Activated T-cell treated with anti-CD3 and anti-CD28 coated beads, Interleukin-2, amount 50 U/mL, for 24 hours (primary cell): Measurements from ENCODE around the gene HPS1.

Experiments used
- DNase-seq: peaks from one replicate; pipeline ENCODE4 v3.0.0-alpha.2; 2020
- H3K27ac Mint-ChIP-seq: 2 replicates; pipeline ENCODE4 v1.8.0; 2020; ENCODE audit warnings: mild to moderate bottlenecking, mixed read lengths
- H3K27me3 Mint-ChIP-seq: 2 replicates; pipeline ENCODE4 v1.8.0; 2020; ENCODE audit warnings: mixed read lengths
- H3K36me3 Mint-ChIP-seq: 2 replicates; pipeline ENCODE4 v1.8.0; 2020; ENCODE audit warnings: low read depth, mixed read lengths
- H3K4me1 Mint-ChIP-seq: 2 replicates; pipeline ENCODE4 v1.8.0; 2020; ENCODE audit warnings: low read depth, mixed read lengths
- H3K4me3 Mint-ChIP-seq: 2 replicates; pipeline ENCODE4 v1.8.0; 2020; ENCODE audit warnings: mild to moderate bottlenecking, moderate library complexity, mixed read lengths
- H3K9me3 Mint-ChIP-seq: 2 replicates; pipeline ENCODE4 v1.8.0; 2020; ENCODE audit warnings: mixed read lengths

HPS1 gene

DNA sequence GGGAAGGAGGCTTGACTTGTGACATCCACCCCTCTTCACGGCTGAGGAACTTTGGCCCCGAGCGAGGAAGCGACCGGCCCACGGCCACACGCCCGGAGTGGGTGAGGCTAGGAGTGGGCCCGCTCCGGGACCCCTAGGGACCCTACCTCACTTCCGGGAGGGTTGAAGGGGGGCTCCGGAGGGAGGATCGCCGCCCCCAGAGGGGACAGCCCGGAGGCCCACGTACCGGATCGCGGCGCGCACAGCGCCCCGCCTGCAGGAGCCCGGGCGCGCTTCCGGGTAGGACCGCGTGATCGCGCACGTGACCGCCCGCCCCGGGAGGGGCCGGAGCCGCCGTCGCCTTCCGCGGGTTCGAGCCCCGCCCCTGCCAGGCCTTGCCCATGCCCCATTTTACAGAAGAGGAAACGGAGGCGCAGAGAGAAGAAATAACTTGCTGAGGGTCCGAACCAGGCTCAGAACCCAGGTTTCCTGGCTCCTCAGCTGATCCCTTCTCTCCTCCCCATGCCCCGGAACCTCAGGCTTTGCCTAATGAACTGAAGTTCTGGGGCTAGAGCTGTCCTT, at the start of gene HPS1:
Gene HPS1 (minus strand): TSS at position 275 of the 561 bp plus-strand sequence. CDS start 3,695 bp downstream, outside the sequence.
- Mint-ChIP-seq H3K4me3 (peak within 1 kb of the TSS; percentile 94), H3K27me3 (peaks cover 3% of the 10 kb centered on the region), H3K36me3 (peaks cover 45% of the 10 kb centered on the region), H3K4me1 (peaks cover 45% of the 10 kb centered on the region), H3K9me3 (no peaks in the 10 kb centered on the region), H3K27ac (peak within 1 kb of the TSS; percentile 94)
- DNase-seq, result peak; percentile 91

DNA sequence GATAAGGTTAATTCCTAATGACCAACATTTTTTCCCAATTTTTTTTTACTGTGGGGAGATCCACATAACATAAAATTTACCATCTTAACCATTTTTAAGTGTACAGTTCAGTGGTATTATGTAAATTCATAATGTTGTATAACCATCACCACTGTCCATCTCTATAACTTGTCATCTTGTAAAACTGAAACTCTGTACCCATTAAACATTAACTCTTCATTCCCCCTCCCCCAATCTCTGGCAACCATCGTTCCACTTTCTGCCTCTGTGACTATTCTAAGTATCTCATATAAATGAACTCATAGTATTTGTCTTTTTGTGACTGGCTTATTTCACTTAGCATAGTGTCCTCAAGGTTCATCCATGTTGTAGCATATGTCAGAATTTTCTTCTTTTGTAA, 46.0 kb upstream of the HPS1 start:
- Mint-ChIP-seq H3K4me1 (no peaks in the 10 kb centered on the region), H3K36me3 (no peaks in the 10 kb centered on the region), H3K27ac (no peak overlapping the region), H3K9me3 (peaks cover 19% of the 10 kb centered on the region), H3K4me3 (no peak overlapping the region), H3K27me3 (peaks cover 14% of the 10 kb centered on the region)
- no peak for DNase-seq

DNA sequence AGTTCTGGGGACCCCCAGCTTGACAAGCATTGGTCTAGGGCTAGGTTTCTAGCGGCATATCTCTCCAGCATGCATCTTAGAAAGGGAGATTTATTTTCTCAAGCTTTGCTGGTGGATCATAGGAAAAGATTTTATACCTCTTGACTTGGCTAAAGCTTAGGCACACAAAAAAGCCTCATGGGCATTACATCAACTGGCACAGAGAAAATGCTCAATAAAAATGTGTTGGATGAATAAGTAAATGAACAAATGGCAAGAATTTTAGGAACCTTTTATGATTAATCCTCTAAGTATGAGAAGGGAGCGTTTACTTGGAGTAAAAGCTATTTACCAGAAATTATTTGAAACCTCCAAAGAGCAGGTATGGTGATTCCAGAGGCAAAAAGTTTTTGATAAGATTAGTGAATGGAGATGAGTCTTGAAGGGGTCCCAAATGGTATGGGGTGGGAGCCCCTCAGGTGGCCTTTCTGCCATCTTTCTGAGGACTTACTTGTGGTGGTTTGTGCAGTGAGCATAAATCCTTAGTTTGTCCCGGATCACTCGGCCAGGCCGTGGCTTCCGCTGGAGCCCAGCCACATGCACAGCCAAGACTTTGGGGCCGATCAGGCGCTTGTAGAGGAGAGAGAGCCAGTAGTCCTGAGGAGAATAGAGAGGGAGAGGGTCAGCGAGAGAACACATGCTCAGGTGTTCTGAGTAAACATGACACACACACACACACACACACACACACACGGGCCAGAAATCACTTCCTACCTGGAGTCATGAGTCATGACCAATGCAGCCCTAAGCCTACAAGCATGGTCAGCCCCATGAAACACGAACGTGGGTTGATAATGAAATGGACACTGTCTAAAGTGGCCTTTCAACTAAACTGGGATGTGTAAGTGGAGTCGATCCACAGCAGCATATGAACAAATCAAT, 43.1 kb upstream of the HPS1 start:
- Mint-ChIP-seq H3K36me3 (no peaks in the 10 kb centered on the region), H3K9me3 (peaks cover 5% of the 10 kb centered on the region), H3K4me1 (no peaks in the 10 kb centered on the region), H3K4me3 (no peak overlapping the region), H3K27me3 (peaks cover 12% of the 10 kb centered on the region), H3K27ac (no peak overlapping the region)
- DNase-seq, result no peak

DNA sequence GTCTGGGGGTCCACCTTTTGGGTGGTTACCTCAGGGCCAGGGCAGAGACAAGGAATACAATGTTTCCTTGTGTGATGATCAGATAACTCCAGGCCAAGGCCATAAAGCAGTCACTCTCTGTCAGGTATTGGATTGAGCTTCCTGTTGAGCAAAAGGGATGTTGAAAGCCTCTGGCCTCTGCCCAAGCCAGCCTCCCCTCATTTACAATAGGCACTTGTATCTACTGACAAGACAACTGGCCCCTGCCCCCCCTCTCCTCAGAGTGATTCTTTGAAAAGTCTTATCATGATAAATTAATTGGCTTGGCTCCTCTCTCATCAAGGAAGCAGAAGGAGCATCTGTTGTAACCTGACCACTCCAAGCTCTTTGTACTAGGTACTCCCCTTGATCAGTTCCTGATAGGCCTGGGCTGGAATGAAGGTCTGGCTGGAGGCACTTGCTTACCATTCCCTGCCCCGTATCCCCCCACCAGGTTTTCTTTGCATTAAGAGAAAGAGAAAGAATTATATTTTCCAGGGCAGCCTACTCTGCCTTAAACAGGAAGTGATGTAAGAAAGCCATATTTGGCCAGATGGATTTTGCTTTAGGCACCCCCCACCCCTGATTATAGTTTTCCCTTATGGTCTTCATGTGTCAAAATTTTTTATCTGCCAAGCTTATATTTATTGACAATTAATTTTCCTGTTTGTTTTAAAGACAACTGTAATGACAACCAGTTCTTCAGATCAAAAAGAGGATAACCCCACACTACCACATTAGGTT, 42.1 kb upstream of the HPS1 start:
- DNase-seq, result no peak
- no peaks in the 10 kb centered on the region for H3K4me1 Mint-ChIP-seq
- no peaks in the 10 kb centered on the region for H3K36me3 Mint-ChIP-seq
- H3K4me3 Mint-ChIP-seq, result no peak overlapping the region
- no peaks in the 10 kb centered on the region for H3K9me3 Mint-ChIP-seq
- H3K27me3 Mint-ChIP-seq, result peaks cover 12% of the 10 kb centered on the region
- H3K27ac Mint-ChIP-seq, result no peak overlapping the region

DNA sequence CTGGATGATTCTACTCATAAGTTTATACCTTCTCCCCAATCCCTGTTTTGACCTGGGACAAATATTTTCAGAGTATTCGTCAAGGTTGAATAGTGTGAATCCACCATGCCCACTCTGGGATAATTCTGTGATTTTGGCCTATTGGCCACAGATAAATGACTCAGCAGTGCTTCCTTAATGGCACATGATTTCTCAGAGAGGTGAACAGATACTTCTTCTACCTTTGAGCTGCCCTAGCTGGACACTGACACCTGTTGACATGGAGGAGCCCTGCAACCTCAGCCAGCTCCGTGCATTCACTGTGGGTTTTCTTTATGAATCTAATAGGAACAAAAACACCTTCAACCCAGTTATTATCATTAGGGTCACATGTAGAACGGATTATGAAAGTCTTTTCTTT, 40.9 kb upstream of the HPS1 start:
- Mint-ChIP-seq H3K27me3 (peaks cover 8% of the 10 kb centered on the region), H3K36me3 (no peaks in the 10 kb centered on the region), H3K4me3 (no peak overlapping the region), H3K9me3 (peaks cover 3% of the 10 kb centered on the region), H3K27ac (no peak overlapping the region), H3K4me1 (no peaks in the 10 kb centered on the region)
- no peak for DNase-seq

DNA sequence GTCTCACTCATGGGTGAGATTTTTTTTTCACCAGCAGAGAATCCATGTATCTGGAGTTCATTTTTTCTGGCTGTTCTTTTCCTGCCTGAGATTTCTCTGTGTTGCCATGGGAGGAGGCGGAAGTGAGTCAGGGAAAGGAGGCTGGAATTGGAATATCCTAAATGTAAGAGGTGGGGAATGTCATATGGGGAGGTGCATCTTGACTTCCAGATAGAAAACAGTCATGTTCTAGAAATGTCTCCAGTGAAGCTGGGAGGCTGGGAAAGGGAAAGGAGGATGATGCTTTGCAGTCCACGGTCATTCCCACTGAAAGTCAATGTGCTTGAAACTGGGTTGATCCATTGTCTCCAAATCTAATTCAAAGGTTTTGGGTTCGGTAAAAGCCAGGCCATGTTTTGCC, 39.7 kb upstream of the HPS1 start:
- Mint-ChIP-seq H3K4me1 (peaks cover 4% of the 10 kb centered on the region), H3K27ac (no peak overlapping the region), H3K4me3 (no peak overlapping the region), H3K27me3 (peaks cover 6% of the 10 kb centered on the region), H3K36me3 (no peaks in the 10 kb centered on the region), H3K9me3 (peaks cover 3% of the 10 kb centered on the region)
- DNase-seq, result no peak

DNA sequence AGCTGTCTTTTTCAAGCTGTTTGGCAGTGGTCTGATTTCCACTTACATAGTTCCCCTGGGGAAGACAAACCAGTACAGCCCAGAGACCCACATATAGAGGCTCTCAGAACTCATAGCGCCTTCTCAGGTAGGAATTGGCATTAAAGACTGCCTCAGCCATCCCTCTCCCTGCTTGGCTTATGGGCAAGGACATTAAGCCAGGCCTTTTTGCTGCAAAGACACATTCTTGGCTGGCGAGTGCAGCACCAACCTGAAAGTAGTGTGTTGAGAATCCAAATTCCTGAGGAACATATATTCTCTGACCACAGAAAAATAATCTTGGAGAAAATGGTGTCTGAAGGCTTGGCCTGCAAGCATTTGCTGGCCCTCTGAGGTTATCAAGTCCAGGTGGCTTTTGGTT, 39.2 kb upstream of the HPS1 start:
- no peak overlapping the region for H3K27ac Mint-ChIP-seq
- DNase-seq, result no peak
- H3K4me1 Mint-ChIP-seq, result peaks cover 4% of the 10 kb centered on the region
- no peaks in the 10 kb centered on the region for H3K36me3 Mint-ChIP-seq
- H3K4me3 Mint-ChIP-seq, result no peak overlapping the region
- H3K27me3 Mint-ChIP-seq, result peaks cover 6% of the 10 kb centered on the region
- peaks cover 3% of the 10 kb centered on the region for H3K9me3 Mint-ChIP-seq

DNA sequence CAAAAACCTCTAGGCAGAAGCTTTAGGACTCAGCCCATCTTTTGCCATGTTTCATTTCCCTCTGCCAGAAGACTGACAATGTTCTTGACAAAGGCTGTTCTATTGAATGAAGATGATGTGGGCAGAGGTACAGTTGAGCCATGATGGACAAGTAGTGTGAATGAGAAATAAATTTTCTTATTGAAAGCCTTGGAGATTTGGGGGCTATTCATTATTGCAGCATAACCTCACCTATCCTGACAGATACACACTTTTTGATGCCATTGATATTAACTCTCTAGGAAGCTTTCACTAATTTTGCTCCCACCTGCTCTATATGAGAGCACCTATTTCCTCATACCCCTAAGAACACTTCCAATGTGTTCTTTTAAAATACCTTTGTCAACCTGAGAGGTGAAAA, 36.9 kb upstream of the HPS1 start:
- H3K9me3 Mint-ChIP-seq, result peaks cover 3% of the 10 kb centered on the region
- peaks cover 4% of the 10 kb centered on the region for H3K4me1 Mint-ChIP-seq
- no peak overlapping the region for H3K27ac Mint-ChIP-seq
- H3K4me3 Mint-ChIP-seq, result no peak overlapping the region
- no peaks in the 10 kb centered on the region for H3K27me3 Mint-ChIP-seq
- no peaks in the 10 kb centered on the region for H3K36me3 Mint-ChIP-seq
- no peak for DNase-seq

DNA sequence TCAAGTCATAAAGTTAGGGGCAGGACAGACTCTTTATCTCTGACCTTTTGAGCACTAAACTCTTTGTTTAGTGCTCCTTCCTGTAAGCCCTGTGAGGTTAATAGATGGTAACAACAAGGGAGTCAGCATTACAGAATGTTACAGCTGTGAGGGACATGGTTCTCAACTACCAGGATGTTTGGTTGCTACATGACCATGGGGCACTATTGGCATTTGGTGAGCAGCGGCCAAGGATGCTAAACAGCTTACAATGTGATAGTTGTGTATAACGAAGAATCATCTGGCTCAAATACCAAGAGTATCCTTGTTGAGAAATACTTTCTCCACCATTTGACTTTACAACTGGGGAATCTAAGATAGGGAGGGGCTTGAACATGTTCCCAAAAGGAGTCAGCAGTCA, 35.4 kb upstream of the HPS1 start:
- H3K4me3 Mint-ChIP-seq, result no peak overlapping the region
- no peak for DNase-seq
- peaks cover 4% of the 10 kb centered on the region for H3K4me1 Mint-ChIP-seq
- H3K27me3 Mint-ChIP-seq, result no peaks in the 10 kb centered on the region
- no peak overlapping the region for H3K27ac Mint-ChIP-seq
- H3K36me3 Mint-ChIP-seq, result no peaks in the 10 kb centered on the region
- peaks cover 3% of the 10 kb centered on the region for H3K9me3 Mint-ChIP-seq

DNA sequence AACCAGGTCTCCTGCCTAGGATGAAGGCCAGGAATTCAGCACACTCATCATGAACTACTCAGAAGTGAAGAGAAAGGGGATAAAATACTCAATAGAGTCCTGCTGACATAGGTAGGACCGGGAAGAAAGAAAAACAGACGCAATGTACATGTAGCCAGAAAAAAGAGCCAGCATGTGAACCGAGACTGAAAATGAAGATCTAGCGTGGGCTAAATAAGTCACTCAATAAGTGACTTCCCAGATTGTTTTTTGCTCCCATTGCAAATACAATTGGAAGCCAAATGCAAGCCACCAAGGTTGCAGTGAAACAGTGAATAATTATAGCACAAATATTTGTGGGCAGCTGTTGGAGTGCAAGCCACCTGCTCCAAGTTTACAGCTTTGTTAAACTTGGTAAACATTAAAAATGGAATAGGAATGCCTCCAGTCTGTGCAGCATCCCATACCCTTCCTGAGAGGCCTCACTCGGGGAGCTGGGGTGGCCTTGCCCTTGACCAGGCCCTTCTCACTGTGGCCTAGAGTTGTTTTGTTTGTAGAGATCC, 34.7 kb upstream of the HPS1 start:
- peaks cover 3% of the 10 kb centered on the region for H3K9me3 Mint-ChIP-seq

DNA sequence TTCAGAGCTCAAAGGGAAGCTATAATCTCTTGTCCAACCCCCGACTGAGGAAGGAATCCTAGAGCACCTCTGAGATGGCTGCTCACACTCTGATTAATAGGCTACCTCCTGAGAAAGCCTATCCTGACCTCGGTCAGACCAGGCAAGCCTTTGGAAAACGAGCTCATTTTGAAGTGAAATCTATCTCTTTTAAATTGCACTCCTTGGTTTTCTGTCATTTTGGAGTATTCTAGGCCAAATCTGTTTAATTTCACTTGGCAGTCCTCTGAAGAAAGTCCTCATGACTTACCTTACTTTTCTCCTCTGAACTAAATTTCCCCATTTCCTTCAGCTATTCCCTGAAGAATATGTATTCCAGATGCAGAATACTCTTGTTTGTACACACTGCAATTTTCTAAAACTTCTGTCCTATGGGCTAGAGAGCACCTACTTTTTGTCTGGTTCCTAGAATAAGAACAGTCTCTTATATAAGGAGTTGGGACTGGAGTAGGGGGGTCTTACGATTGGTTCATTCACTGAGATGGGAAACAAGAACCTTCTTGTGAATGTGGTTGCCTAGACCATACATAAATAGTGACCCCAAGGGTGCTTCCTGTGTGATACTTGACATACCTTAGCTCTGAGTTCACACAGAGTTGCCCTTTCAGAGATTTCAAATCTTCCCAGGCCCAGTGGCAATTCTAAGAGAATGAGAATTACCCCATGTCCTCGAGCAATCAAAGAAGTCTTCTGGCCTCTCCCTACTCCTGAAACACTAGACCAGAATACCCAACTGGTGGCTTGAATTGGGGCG, 31.9 kb upstream of the HPS1 start:
- DNase-seq, result no peak
- Mint-ChIP-seq H3K9me3 (peaks cover 2% of the 10 kb centered on the region), H3K27ac (no peak overlapping the region), H3K36me3 (no peaks in the 10 kb centered on the region), H3K4me3 (no peak overlapping the region), H3K4me1 (peaks cover 11% of the 10 kb centered on the region), H3K27me3 (no peaks in the 10 kb centered on the region)

More for the DNA sequence above, 34.7 kb upstream of the HPS1 start:
- H3K4me3 Mint-ChIP-seq, result no peak overlapping the region
- DNase-seq, result no peak
- H3K4me1 Mint-ChIP-seq, result peaks cover 4% of the 10 kb centered on the region
- no peaks in the 10 kb centered on the region for H3K27me3 Mint-ChIP-seq
- H3K27ac Mint-ChIP-seq, result no peak overlapping the region
- no peaks in the 10 kb centered on the region for H3K36me3 Mint-ChIP-seq

DNA sequence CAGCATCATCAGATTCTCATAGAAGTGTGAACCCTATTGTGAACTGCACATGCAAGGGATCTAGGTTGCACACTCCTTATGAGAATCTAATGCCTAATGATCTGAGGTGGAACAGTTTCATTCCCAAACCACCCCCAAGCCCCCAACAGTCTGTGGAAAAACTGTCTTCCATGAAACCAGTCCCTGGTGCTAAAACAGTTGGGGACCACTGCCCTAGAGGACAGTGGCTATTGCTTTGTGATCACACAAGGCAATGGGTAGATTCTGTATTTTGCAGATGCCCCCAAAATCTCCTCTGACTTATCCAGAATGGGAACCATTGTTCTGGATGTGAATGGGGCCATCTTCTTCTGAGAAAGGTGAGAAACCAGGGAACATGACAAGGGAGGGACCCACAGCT, 31.1 kb upstream of the HPS1 start:
- H3K4me1 Mint-ChIP-seq, result peaks cover 11% of the 10 kb centered on the region
- no peaks in the 10 kb centered on the region for H3K27me3 Mint-ChIP-seq
- no peak overlapping the region for H3K27ac Mint-ChIP-seq
- no peaks in the 10 kb centered on the region for H3K36me3 Mint-ChIP-seq
- H3K4me3 Mint-ChIP-seq, result no peak overlapping the region
- H3K9me3 Mint-ChIP-seq, result no peaks in the 10 kb centered on the region
- DNase-seq, result no peak

DNA sequence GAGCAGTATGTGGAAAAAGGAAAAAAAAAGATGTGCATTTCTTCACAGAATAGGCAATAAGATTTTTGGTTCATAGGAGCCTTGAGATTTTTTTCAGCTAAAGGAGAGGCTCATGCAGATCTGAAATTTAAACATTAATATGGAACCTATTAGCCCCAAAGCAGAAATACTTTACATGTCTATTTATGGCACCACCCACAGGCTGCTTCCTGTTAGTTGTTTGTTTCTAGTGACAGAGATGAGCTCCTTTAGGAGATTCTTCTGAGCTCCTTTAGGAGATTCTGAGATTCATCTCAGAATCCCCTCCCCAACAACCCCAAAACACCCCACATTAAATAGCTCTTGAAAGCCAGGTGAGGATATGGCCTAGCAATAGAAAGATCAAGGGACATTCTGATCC, 27.9 kb upstream of the HPS1 start:
- no peak for DNase-seq
- Mint-ChIP-seq H3K4me1 (peaks cover 8% of the 10 kb centered on the region), H3K4me3 (no peak overlapping the region), H3K27ac (no peak overlapping the region), H3K36me3 (no peaks in the 10 kb centered on the region), H3K27me3 (peaks cover 4% of the 10 kb centered on the region), H3K9me3 (no peaks in the 10 kb centered on the region)

DNA sequence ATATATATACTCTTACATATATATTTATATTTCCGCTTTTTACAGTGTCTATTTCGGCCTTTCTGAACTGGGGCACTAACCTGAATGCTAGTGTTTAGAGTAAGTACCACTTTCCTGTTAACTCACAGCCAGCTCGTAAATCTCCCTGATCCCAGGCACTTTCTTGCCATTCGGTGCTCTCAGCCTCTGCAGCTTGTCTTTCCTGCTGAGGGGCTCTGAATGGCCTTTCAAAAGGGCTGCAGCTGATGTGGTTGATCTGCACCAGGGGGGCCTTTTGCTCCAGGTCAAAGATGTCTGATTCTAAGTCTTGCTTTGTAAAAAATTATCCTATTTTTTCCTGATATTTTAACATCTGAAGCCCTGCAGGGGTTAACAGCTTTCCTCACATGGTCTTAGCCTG, 25.5 kb upstream of the HPS1 start:
- no peaks in the 10 kb centered on the region for H3K9me3 Mint-ChIP-seq

More for the DNA sequence above, 25.5 kb upstream of the HPS1 start:
- Mint-ChIP-seq H3K27me3 (peaks cover 15% of the 10 kb centered on the region), H3K4me3 (no peak overlapping the region), H3K27ac (no peak overlapping the region), H3K36me3 (no peaks in the 10 kb centered on the region), H3K4me1 (peaks cover 17% of the 10 kb centered on the region)
- DNase-seq, result no peak
